ENCODE data around the gene ELOB. TPM values are rescaled to one million over a fixed set of nuclear protein-coding genes. Genes with fewer than 3 reads are reported as not detected.
A peak's percentile ranks its signal among the peaks of the same experiment; 100 is the strongest.

Gene ELOB
- total and polyA plus RNA-seq, 2 of the 13 experiments (the other 11 are each of a cell fraction or from before 2014, with no cell fraction given) = 208 to 225 TPM

DNA sequence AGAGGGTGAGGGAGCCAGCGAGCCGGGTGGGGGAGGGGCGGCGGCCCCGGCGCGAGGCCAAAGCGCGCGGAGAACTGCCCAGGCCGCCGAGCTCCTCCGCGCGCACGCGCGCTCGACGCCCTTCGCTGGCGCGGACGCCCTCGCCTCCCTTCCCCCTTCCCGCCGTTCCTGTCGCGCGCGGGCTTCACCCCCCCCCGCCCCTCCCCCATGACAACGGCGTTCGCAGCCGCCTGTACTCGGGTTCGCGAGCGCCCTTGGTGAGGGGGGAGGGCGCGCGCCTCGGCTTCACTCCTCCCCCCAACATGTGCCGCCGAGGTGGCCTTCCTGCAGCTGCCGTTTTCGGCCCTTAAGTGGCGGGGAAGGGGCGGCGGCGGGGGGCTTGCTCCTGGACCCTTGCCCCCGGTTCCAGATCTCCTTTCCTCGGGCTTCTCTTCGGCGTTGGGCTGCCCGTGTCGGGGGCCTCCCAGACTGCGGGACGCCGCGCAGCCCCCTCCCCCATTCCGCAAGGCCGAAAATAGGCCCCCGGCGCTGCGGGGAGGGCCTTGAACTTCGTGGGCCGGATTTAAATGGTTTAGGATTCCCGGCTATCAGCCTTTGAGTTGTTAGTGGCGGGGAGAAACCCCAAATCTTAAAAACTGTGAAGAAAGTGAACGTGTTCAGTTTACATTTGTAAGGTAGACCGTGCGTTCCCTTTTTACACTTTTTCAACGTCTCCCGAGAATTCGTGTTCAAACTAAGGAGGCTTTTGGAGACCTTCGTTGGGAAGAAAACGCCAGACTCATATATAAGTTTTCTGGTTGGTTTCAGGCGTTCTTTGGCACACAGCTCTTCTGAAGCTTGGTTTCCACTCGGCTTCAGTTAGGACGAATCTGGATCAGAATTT, 24.0 kb downstream of the ELOB start:
- H4K20me1 ChIP-seq (ENCODE audit: insufficient read depth, low read length) = peaks cover 49% of the 10 kb centered on the region
- intact Hi-C loops (cut with micrococcal nuclease; ENCODE audit: unreplicated experiment) (no loop called here), in situ Hi-C loops (cut with HindIII; ENCODE audit: extremely low pct_ligation_motif_present, low pct_unique_long_range_greater_than_20kb) (no loop called here)
- no peaks in the 10 kb centered on the region; a peak in 1 of 5 replicates for H3K27me3 ChIP-seq (ENCODE audit: control insufficient read depth in 1 of 2, insufficient read depth in 2 of 2, low read length in 2 of 2)
- BruUV-seq (replicated peaks) = no TSS peak
- ChIA-PET CTCF (ENCODE audit: low intra/inter-chr PET ratio, low total read pairs) (no interaction called here), POLR2A (interaction anchor here (0.6 to 5.1 kb wide), 13 partner anchors 9 to 270 kb away, joined by 3 to 74 read pairs (median 8); partner anchors contain the start of genes ELOB, FLYWCH1, FLYWCH2 and HCFC1R1)
- H3K79me2 ChIP-seq (ENCODE audit: insufficient read depth, low read length) = peaks cover 65% of the 10 kb centered on the region
- H3K4me3 ChIP-seq (replicated peaks in 1 of 3; ENCODE audit: insufficient read depth in 1 of 3, low read depth in 2 of 3, low read length in 3 of 3) = peak overlapping the region; percentile 74 to 93 (median 83)
- DNase-seq (ENCODE audit: low spot score) (peak; percentile 56), ATAC-seq (peak; percentile 58), FAIRE-seq (no peak)
- 0% methylated on average over 20 of the region's 82 CpGs for WGBS (ENCODE audit: low lambda C conversion rate)
- H3K4me1 ChIP-seq (ENCODE audit: insufficient read depth, low read length) = peaks cover 40% of the 10 kb centered on the region
- peaks cover 9 to 24% of the 10 kb centered on the region in 2 experiments; a peak in 3 of 5 replicates for H3K36me3 ChIP-seq (replicated peaks in 1 of 2; ENCODE audit: control insufficient read depth in 1 of 2, insufficient read depth in 2 of 2, low read length in 2 of 2)
- no peak overlapping the region for H2AFZ ChIP-seq (ENCODE audit: low read length)
- H3K4me2 ChIP-seq (ENCODE audit: low read depth, low read length) = peak overlapping the region; percentile 97
- H3K9me3 ChIP-seq (ENCODE audit: low read length) = no peaks in the 10 kb centered on the region
- H3K9ac ChIP-seq (ENCODE audit: insufficient read depth, low read depth, low read length) = peak overlapping the region; percentile 100
- peak overlapping the region; percentile 100 for H3K27ac ChIP-seq (ENCODE audit: extremely low read length, insufficient read depth, low read length)
- TF ChIP-seq CENPT (CRISPR knock-in tag; IDR thresholded peaks at IDR 0.05; ENCODE audit: low read depth) (peak; percentile 59; the same call in 1 of the 2 replicates), CEBPB (IDR thresholded peaks at IDR 0.05; ENCODE audit: borderline replicate concordance, low read depth, low read length) (no peak), ZNF674 (CRISPR knock-in tag; IDR thresholded peaks at IDR 0.05; ENCODE audit: low read depth) (0 out of 2 replicates have a peak, but pooled peaks have one; percentile 21), PAX8 (CRISPR knock-in tag; IDR thresholded peaks at IDR 0.05; ENCODE audit: borderline replicate concordance) (0 out of 2 replicates have a peak, but pooled peaks have one; percentile 4), ZNF749 (CRISPR knock-in tag; IDR thresholded peaks at IDR 0.05; ENCODE audit: borderline replicate concordance) (0 out of 2 replicates have a peak, but pooled peaks have one; percentile 16), CCDC6 (CRISPR knock-in tag; IDR thresholded peaks at IDR 0.05) (no peak), KAT7 (CRISPR knock-in tag; IDR thresholded peaks at IDR 0.05; ENCODE audit: borderline replicate concordance) (0 out of 2 replicates have a peak, but pooled peaks have one; percentile 26), ZBTB7B (CRISPR knock-in tag; IDR thresholded peaks at IDR 0.05) (0 out of 2 replicates have a peak, but pooled peaks have one; percentile 7), ZNF703 (CRISPR knock-in tag; IDR thresholded peaks at IDR 0.05; ENCODE audit: borderline replicate concordance) (no peak), ARNTL (CRISPR knock-in tag; IDR thresholded peaks at IDR 0.05) (0 out of 2 replicates have a peak, but pooled peaks have one; percentile 20), BRD4 (CRISPR knock-in tag; IDR thresholded peaks at IDR 0.05) (no peak), ZNF451 (CRISPR knock-in tag; IDR thresholded peaks at IDR 0.05) (0 out of 2 replicates have a peak, but pooled peaks have one; percentile 11), ZNF564 (CRISPR knock-in tag; IDR thresholded peaks at IDR 0.05) (0 out of 2 replicates have a peak, but pooled peaks have one; percentile 7)
- TF ChIP-seq, protein P1, sequence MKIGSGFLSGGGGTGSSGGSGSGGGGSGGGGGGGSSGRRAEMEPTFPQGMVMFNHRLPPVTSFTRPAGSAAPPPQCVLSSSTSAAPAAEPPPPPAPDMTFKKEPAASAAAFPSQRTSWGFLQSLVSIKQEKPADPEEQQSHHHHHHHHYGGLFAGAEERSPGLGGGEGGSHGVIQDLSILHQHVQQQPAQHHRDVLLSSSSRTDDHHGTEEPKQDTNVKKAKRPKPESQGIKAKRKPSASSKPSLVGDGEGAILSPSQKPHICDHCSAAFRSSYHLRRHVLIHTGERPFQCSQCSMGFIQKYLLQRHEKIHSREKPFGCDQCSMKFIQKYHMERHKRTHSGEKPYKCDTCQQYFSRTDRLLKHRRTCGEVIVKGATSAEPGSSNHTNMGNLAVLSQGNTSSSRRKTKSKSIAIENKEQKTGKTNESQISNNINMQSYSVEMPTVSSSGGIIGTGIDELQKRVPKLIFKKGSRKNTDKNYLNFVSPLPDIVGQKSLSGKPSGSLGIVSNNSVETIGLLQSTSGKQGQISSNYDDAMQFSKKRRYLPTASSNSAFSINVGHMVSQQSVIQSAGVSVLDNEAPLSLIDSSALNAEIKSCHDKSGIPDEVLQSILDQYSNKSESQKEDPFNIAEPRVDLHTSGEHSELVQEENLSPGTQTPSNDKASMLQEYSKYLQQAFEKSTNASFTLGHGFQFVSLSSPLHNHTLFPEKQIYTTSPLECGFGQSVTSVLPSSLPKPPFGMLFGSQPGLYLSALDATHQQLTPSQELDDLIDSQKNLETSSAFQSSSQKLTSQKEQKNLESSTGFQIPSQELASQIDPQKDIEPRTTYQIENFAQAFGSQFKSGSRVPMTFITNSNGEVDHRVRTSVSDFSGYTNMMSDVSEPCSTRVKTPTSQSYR (CRISPR knock-in tag; IDR thresholded peaks at IDR 0.05; ENCODE audit: borderline replicate concordance) = peak; percentile 90
- TF ChIP-seq, protein P2, sequence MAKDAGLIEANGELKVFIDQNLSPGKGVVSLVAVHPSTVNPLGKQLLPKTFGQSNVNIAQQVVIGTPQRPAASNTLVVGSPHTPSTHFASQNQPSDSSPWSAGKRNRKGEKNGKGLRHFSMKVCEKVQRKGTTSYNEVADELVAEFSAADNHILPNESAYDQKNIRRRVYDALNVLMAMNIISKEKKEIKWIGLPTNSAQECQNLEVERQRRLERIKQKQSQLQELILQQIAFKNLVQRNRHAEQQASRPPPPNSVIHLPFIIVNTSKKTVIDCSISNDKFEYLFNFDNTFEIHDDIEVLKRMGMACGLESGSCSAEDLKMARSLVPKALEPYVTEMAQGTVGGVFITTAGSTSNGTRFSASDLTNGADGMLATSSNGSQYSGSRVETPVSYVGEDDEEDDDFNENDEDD (CRISPR knock-in tag; IDR thresholded peaks at IDR 0.05; ENCODE audit: borderline replicate concordance) = peak; percentile 29; the same call in 1 of the 2 replicates
- TF ChIP-seq, protein P3, sequence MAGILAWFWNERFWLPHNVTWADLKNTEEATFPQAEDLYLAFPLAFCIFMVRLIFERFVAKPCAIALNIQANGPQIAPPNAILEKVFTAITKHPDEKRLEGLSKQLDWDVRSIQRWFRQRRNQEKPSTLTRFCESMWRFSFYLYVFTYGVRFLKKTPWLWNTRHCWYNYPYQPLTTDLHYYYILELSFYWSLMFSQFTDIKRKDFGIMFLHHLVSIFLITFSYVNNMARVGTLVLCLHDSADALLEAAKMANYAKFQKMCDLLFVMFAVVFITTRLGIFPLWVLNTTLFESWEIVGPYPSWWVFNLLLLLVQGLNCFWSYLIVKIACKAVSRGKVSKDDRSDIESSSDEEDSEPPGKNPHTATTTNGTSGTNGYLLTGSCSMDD (CRISPR knock-in tag; IDR thresholded peaks at IDR 0.05) = no peak

Data from HepG2 (cell line).